Endothelial cell of umbilical vein (primary cell): Measurements from ENCODE around the gene RAB44. TPM values are rescaled to one million over a fixed set of nuclear protein-coding genes. Genes with fewer than 3 reads are reported as not detected.

Experiments used
- BruUV-seq: library from RNA; stranded (reverse); fragments of 400-500 nt; replicated peaks from 2 replicates; lab custom pipeline; 2021; lab: Mats Ljungman, UMichigan
- CTCF ChIA-PET: fragments of 300-600, 350-600 bp; sonication (Branson Sonifier 250); formaldehyde crosslinking; loops from one replicate; lab custom pipeline; 2021; ENCODE audit warnings: antibody characterized with exemption, inconsistent platforms; lab: Charles Lee
- POLR2A ChIA-PET: fragments of 300-600, 350-600 bp; sonication (Branson Sonifier 250); formaldehyde crosslinking; loops from one replicate; lab custom pipeline; 2021; ENCODE audit warnings: antibody characterized with exemption, inconsistent platforms; lab: Charles Lee
- DNase-seq: peaks from one replicate; pipeline ENCODE4 v3.0.0-alpha.2; 2011; ENCODE audit warnings: low read depth, low spot score
- FAIRE-seq: peaks from 2 replicates; lab custom pipeline; 2011; peaks lifted over from hg19 to GRCh38; lab: Jason Lieb, UNC
- H2AFZ ChIP-seq: 2 replicates; pipeline ENCODE4 v1.6.0; 2012; ENCODE audit warnings: low read depth, low read length, control low read depth, inconsistent platforms
- H3K27ac ChIP-seq: 2 replicates; pipeline ENCODE4 v1.5.1; 2011; ENCODE audit warnings: low read depth, mild to moderate bottlenecking, control low read depth, low read length, moderate library complexity; ENCODE audit not compliant: insufficient read depth
- H3K27me3 ChIP-seq, 2 experiments: 2 replicates each; pipeline versions ENCODE4 v1.6.0 to v1.6.1; 2011; ENCODE audit warnings: low read length in 2 of 2, mixed read lengths in 1 of 2; ENCODE audit not compliant: control insufficient read depth in 2 of 2, insufficient read depth in 2 of 2
- H3K36me3 ChIP-seq, 2 experiments: 2 replicates in 1 of 2; 3 replicates in 1 of 2; pipeline ENCODE4 v1.5.1; 2011; ENCODE audit warnings: low read length in 2 of 2, mild to moderate bottlenecking in 1 of 2, moderate library complexity in 1 of 2; ENCODE audit not compliant: control insufficient read depth in 2 of 2, insufficient read depth in 2 of 2; ENCODE audit errors: extremely low read depth in 1 of 2
- H3K4me1 ChIP-seq: 3 replicates; pipeline ENCODE4 v1.5.1; 2011; ENCODE audit warnings: mild to moderate bottlenecking, low read length; ENCODE audit not compliant: control insufficient read depth, insufficient read depth; ENCODE audit errors: extremely low read depth
- H3K4me2 ChIP-seq: 2 replicates; pipeline ENCODE4 v1.6.1; 2011; ENCODE audit warnings: low read length, control low read depth, mixed read lengths; ENCODE audit not compliant: insufficient read depth
- H3K4me3 ChIP-seq, 3 experiments: fragments of 200-600 bp in 1 of 3; sonication (generic), shearing (Covaris generic) in 1 of 3; replicated peaks in 1 of 3; 2 replicates each; pipeline ENCODE4 v1.5.1; 2011 to 2016; ENCODE audit warnings: control low read depth in 3 of 3, low read length in 3 of 3, mild to moderate bottlenecking in 2 of 3, inconsistent platforms in 1 of 3, low read depth in 1 of 3, moderate library complexity in 1 of 3; ENCODE audit not compliant: insufficient read depth in 1 of 3
- H3K79me2 ChIP-seq: 2 replicates; pipeline ENCODE4 v1.6.0; 2012; ENCODE audit warnings: low read length, inconsistent platforms; ENCODE audit not compliant: control insufficient read depth, insufficient read depth
- H3K9ac ChIP-seq: replicated peaks from 2 replicates; pipeline ENCODE3; 2011; ENCODE audit warnings: low read length, control low read depth; ENCODE audit not compliant: insufficient read depth; ENCODE audit errors: extremely low read depth
- H3K9me1 ChIP-seq: replicated peaks from 3 replicates; pipeline ENCODE4 v1.6.0; 2011; ENCODE audit warnings: mild to moderate bottlenecking, low read length; ENCODE audit not compliant: control insufficient read depth, insufficient read depth; ENCODE audit errors: extremely low read depth
- H3K9me3 ChIP-seq: replicated peaks from 2 replicates; pipeline ENCODE4 v1.5.1; 2012; ENCODE audit warnings: low read length, inconsistent platforms; ENCODE audit not compliant: control insufficient read depth, insufficient read depth
- H4K20me1 ChIP-seq: replicated peaks from 2 replicates; pipeline ENCODE3; 2011; ENCODE audit warnings: mild to moderate bottlenecking, low read length; ENCODE audit not compliant: control insufficient read depth, insufficient read depth; ENCODE audit errors: extremely low read depth
- CTCF ChIP-seq, 2 donors: IDR thresholded peaks; 1 replicate in 1 of 2; 2 replicates in 1 of 2; pipeline ENCODE4 v1.5.1; 2011; ENCODE audit warnings: low read length in 2 of 2, mild to moderate bottlenecking in 2 of 2, moderate library complexity in 2 of 2, control low read depth in 1 of 2, inconsistent platforms in 1 of 2, low read depth in 1 of 2; ENCODE audit not compliant: insufficient read depth in 1 of 2; ENCODE audit errors: extremely low read depth in 1 of 2
- MAX ChIP-seq: IDR thresholded peaks from 2 replicates; pipeline ENCODE4 v1.6.1; 2011; ENCODE audit not compliant: insufficient read depth, insufficient read length
- MYC ChIP-seq: IDR thresholded peaks from one replicate; pipeline ENCODE4 v1.6.1; 2011; ENCODE audit warnings: mild to moderate bottlenecking, low read depth, low read length
- dilution Hi-C: fragments of 300-500 bp; cut with MboI; formaldehyde crosslinking; loops from one replicate; pipeline ENCODE4 v1.15.0; 2019; ENCODE audit warnings: low sequenced_read_pairs; ENCODE audit not compliant: extremely low pct_ligation_motif_present
- intact Hi-C: fragments of 100-400 bp; cut with micrococcal nuclease; formaldehyde crosslinking; loops from one replicate; pipeline ENCODE4 v1.10.0; 2022
- polyA plus RNA-seq, 4 experiments: library from polyadenylated mRNA; depleted of rRNA in 3 of 4; stranded (reverse) in 3 of 4; unstranded in 1 of 4; fragments of >200 nt; gene quantifications; 2 replicates each; pipeline versions ENCODE4 v1.2.1 to v1.2.3, GENCODE V29; 2011 to 2012; ENCODE audit warnings: missing spikeins in 1 of 4
- total RNA-seq: library from RNA; stranded (reverse); gene quantifications from 2 replicates; pipeline ENCODE4 v1.2.3, GENCODE V29; 2021

Gene RAB44
- total and polyA plus RNA-seq, 2 donors (not counting 3 experiments of a cell fraction or from before 2014, with no cell fraction given): 0.03 to 0.11 TPM

DNA sequence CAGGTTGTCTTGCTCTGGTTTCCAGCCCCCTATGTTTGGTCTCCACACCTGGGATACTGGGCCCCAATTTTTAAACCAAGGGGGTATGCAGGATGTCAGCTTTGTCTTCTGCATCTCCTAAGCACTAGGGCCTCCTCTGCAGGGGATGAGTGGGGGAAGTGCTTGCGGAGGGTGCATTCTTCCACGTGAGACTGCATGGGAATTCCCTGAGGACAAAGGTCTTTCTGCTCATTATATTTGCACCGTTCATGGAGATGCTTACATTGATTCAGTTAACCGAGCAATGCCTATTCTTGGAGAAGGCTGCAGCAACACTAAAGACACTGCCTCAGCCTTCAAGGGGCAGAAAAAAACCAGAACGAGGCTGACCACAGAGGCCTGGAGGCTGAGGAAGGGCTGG is 45.4 kb downstream of the RAB44 start:
- H3K27me3 ChIP-seq: no peaks in the 10 kb centered on the region

More for the DNA sequence above, 45.4 kb downstream of the RAB44 start:
- ChIA-PET POLR2A (no interaction called here), CTCF (no interaction called here)
- Histone ChIP-seq H4K20me1 (no peaks in the 10 kb centered on the region), H3K4me2 (no peak overlapping the region), H3K9me3 (no peaks in the 10 kb centered on the region), H2AFZ (no peak overlapping the region), H3K27ac (no peak overlapping the region), H3K9ac (no peak overlapping the region), H3K4me3 (no peak overlapping the region), H3K36me3 (no peaks in the 10 kb centered on the region), H3K4me1 (peaks cover 26% of the 10 kb centered on the region), H3K9me1 (no peaks in the 10 kb centered on the region), H3K79me2 (no peaks in the 10 kb centered on the region)
- dilution Hi-C loops (no loop called here), intact Hi-C loops (no loop called here)
- no peak for DNase-seq
- FAIRE-seq: no peak
- BruUV-seq: no TSS peak
- TF ChIP-seq MYC: no peak
- no peak for TF ChIP-seq CTCF (IDR thresholded peaks at IDR 0.05; ENCODE audit: extremely low read depth in 1 of 2, insufficient read depth in 1 of 2, low read depth in 1 of 2, low read length in 2 of 2)
- TF ChIP-seq MAX: no peak
